T-helper 1 cell treated with Interleukin-12 subunit alpha and Interleukin-12 subunit beta and Interleukin-4 antibody, amounts not matched to agents 30 ng/mL and 1 ng/mL, for 36 hours (primary cell): ENCODE data around the gene PCSK4. TPM values are rescaled to one million over a fixed set of nuclear protein-coding genes. Genes with fewer than 3 reads are reported as not detected.
"Not testable (repeated sequence)": the region's sequence is repeated elsewhere in the genome, so short reads cannot be mapped to it uniquely, and the experiment has no call there.

ENCODE experiments used
- intact Hi-C: fragments of 100-400 bp; cut with micrococcal nuclease; formaldehyde crosslinking; loops from one replicate; pipeline ENCODE4 v1.15.1; 2024
- total RNA-seq: library from RNA; stranded (reverse); gene quantifications from 2 replicates; pipeline ENCODE4 v1.2.3, GENCODE V29; 2022

Gene PCSK4
- total RNA-seq, 1 donor from 2014 or later: 1.5 TPM

GRCh38 chr19:1522061-1522460, 31.9 kb upstream of the PCSK4 start:
- intact Hi-C loops: no loop called here

- intact Hi-C loops: no loop called here
Observed at GRCh38 chr19:1521636-1522035, 31.5 kb upstream of the PCSK4 start.

GRCh38 chr19:1520203-1520780, 30.1 kb upstream of the PCSK4 start:
- intact Hi-C loops: no loop called here

- intact Hi-C loops: not testable (repeated sequence)
Observed at GRCh38 chr19:1519802-1520201, 29.7 kb upstream of the PCSK4 start.

- intact Hi-C loops: no loop called here
Observed at GRCh38 chr19:1518471-1518870, 28.3 kb upstream of the PCSK4 start.

GRCh38 chr19:1516395-1516753, 26.2 kb upstream of the PCSK4 start:
- intact Hi-C loops: no loop called here

GRCh38 chr19:1514986-1515721, 25.0 kb upstream of the PCSK4 start:
- intact Hi-C loops: no loop called here

- intact Hi-C loops: no loop called here
Observed at GRCh38 chr19:1514295-1514661, 24.1 kb upstream of the PCSK4 start.

GRCh38 chr19:1513499-1514294, 23.5 kb upstream of the PCSK4 start:
- intact Hi-C loops: loop anchor here (2.0 kb wide), 1 partner anchor 69 kb away; no protein-coding TSS in a partner anchor

GRCh38 chr19:1512671-1513498, 22.7 kb upstream of the PCSK4 start, which contains the start of gene ADAMTSL5:
Gene ADAMTSL5, minus strand, starts transcription at chr19:1513019. Its CDS starts 2,076 bp downstream, at chr19:1510943.
- intact Hi-C loops: loop anchor here (2.0 kb wide), 1 partner anchor 68 kb away; no protein-coding TSS in a partner anchor

GRCh38 chr19:1511318-1512317, 21.5 kb upstream of the PCSK4 start:
- intact Hi-C loops: loop anchor here (2.0 kb wide), 1 partner anchor 67 kb away; no protein-coding TSS in a partner anchor

- intact Hi-C loops: no loop called here
Observed at GRCh38 chr19:1510807-1511206, 20.7 kb upstream of the PCSK4 start.

GRCh38 chr19:1510442-1510806, 20.3 kb upstream of the PCSK4 start:
- intact Hi-C loops: no loop called here

- intact Hi-C loops: no loop called here
Observed at GRCh38 chr19:1509602-1510441, 19.7 kb upstream of the PCSK4 start.

GRCh38 chr19:1508507-1508856, 18.3 kb upstream of the PCSK4 start:
- intact Hi-C loops: no loop called here

GRCh38 chr19:1507763-1508506, 17.8 kb upstream of the PCSK4 start:
- intact Hi-C loops: loop anchor here (1.0 kb wide), 3 partner anchors 18 to 145 kb away; partner anchors contain the start of genes C19orf25 and PCSK4

- intact Hi-C loops: loop anchor here (1.0 kb wide), 3 partner anchors 17 to 146 kb away; partner anchors contain the start of genes C19orf25 and PCSK4
Observed at GRCh38 chr19:1507192-1507660, 17.1 kb upstream of the PCSK4 start.
